ENCODE data around the gene TIPIN.

TIPIN gene

DNA sequence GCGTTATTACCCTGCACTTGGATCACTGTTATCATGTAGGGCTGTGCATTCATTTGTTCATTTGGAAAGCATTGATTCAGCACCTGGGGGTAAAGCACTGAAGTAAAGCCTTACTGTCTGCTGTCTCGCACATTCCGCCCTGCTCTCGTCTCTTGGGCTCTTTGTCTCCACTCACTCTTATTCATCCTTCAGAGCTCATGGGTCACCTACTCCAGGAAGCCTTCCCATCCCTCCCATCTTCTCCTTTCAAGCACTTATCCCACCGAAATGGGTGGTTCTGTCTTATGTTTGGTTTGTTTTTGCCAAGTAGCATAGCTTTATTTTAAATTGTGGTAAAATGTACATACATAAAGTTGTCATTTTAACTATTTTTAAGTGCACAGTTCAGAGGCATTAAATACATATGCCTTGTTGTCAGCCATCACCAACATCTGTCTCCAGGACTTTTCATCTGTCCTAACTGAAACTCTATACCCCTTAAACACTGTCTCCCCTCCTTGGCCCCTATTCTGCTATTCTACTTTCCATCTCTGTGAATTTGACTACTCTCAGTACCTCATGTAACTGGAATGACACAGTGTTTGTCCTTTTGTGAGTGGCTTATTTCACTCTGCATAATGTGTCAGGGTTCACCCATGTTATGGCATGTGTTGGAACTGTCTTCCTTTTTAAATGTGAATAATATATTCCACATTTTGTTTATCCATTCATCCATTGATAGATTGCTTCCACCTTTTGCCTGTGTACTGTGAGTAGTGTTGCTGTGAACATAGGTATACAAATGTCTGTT is 53.8 kb downstream of the TIPIN start:
- H3K9me3 ChIP-seq (ENCODE audit: severe bottlenecking): no peaks in the 10 kb centered on the region
- TF ChIP-seq, protein P1, sequence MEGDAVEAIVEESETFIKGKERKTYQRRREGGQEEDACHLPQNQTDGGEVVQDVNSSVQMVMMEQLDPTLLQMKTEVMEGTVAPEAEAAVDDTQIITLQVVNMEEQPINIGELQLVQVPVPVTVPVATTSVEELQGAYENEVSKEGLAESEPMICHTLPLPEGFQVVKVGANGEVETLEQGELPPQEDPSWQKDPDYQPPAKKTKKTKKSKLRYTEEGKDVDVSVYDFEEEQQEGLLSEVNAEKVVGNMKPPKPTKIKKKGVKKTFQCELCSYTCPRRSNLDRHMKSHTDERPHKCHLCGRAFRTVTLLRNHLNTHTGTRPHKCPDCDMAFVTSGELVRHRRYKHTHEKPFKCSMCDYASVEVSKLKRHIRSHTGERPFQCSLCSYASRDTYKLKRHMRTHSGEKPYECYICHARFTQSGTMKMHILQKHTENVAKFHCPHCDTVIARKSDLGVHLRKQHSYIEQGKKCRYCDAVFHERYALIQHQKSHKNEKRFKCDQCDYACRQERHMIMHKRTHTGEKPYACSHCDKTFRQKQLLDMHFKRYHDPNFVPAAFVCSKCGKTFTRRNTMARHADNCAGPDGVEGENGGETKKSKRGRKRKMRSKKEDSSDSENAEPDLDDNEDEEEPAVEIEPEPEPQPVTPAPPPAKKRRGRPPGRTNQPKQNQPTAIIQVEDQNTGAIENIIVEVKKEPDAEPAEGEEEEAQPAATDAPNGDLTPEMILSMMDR (IDR thresholded peaks at IDR 0.05; ENCODE audit: poor library complexity, severe bottlenecking): no peak
- H3K27me3 ChIP-seq (ENCODE audit: insufficient read depth, poor library complexity, severe bottlenecking): no peaks in the 10 kb centered on the region
- peaks cover 27% of the 10 kb centered on the region for H3K36me3 ChIP-seq (ENCODE audit: low read depth)
- peaks cover 3% of the 10 kb centered on the region for H3K4me1 ChIP-seq (ENCODE audit: insufficient read depth, poor library complexity, severe bottlenecking)
- no peak overlapping the region for H3K27ac ChIP-seq (ENCODE audit: poor library complexity, severe bottlenecking)
- H3K4me3 ChIP-seq (ENCODE audit: severe bottlenecking): no peak overlapping the region
- DNase-seq (ENCODE audit: low spot score): no peak
- no peak for ATAC-seq (ENCODE audit: low read depth)

DNA sequence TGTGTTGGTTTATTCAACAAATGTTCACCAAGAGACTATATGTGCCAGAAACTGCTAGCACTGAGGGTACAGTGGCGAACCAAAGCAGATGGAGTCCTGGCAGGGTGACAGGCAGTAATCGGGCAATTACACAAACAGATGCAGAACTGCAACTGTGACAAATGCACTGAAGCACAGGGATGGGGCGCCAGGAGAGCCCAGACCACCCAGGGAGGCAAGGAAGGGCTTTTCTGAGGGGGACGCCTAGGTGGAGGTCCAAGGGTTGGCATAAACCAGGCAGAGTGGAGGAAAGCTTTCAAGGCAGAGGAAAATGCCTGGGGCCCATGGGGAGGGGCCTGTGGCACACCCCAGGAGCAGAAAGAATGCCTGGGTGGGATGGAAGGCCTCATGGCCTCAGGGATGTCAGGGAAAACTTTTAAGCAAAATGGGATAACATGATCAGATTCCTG is 57.7 kb downstream of the TIPIN start:
- Histone ChIP-seq H3K36me3 (ENCODE audit: low read depth) (peaks cover 42% of the 10 kb centered on the region), H3K9me3 (ENCODE audit: severe bottlenecking) (no peaks in the 10 kb centered on the region), H3K4me3 (ENCODE audit: severe bottlenecking) (no peak overlapping the region), H3K27me3 (ENCODE audit: insufficient read depth, poor library complexity, severe bottlenecking) (no peaks in the 10 kb centered on the region), H3K4me1 (ENCODE audit: insufficient read depth, poor library complexity, severe bottlenecking) (peaks cover 24% of the 10 kb centered on the region), H3K27ac (ENCODE audit: poor library complexity, severe bottlenecking) (peak overlapping the region; percentile 9)
- ATAC-seq (ENCODE audit: low read depth) (0 out of 3 replicates have a peak, but pooled peaks have one; percentile 15), DNase-seq (ENCODE audit: low spot score) (no peak)
- TF ChIP-seq, protein P1 (IDR thresholded peaks at IDR 0.05; ENCODE audit: poor library complexity, severe bottlenecking): no peak

DNA sequence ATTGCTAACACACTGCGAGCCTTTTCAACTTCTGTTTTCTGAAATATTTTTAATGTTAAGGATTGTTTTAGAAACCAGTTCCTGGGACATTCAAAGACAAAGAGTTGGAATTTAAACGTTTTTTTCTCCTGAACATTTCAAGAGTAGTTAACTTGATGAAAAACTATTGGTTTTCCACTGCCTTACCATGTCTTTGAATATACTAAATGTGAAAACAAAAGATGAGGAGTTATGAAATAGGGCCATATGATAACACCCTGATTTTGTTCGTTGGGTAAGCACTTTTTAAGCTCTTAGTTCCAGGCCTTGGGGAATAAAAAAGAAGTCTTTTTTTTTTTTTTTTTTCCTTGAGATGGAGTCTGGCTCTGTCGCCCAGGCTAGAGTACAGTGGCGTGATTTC is 60.3 kb downstream of the TIPIN start:
- DNase-seq (ENCODE audit: low spot score): no peak
- no peaks in the 10 kb centered on the region for H3K27me3 ChIP-seq (ENCODE audit: insufficient read depth, poor library complexity, severe bottlenecking)
- no peak overlapping the region for H3K4me3 ChIP-seq (ENCODE audit: severe bottlenecking)
- TF ChIP-seq, protein P1 (IDR thresholded peaks at IDR 0.05; ENCODE audit: poor library complexity, severe bottlenecking): no peak
- H3K36me3 ChIP-seq (ENCODE audit: low read depth): peaks cover 36% of the 10 kb centered on the region
- ATAC-seq (ENCODE audit: low read depth): no peak
- no peaks in the 10 kb centered on the region for H3K9me3 ChIP-seq (ENCODE audit: severe bottlenecking)
- H3K27ac ChIP-seq (ENCODE audit: poor library complexity, severe bottlenecking): peak overlapping the region; percentile 95
- peaks cover 28% of the 10 kb centered on the region for H3K4me1 ChIP-seq (ENCODE audit: insufficient read depth, poor library complexity, severe bottlenecking)

GRCh38 chr15:66294932-66295235 is 61.6 kb downstream of the TIPIN start:
- Histone ChIP-seq H3K9me3 (ENCODE audit: severe bottlenecking) (no peaks in the 10 kb centered on the region), H3K4me3 (ENCODE audit: severe bottlenecking) (peak overlapping the region; percentile 65), H3K4me1 (ENCODE audit: insufficient read depth, poor library complexity, severe bottlenecking) (peaks cover 28% of the 10 kb centered on the region), H3K36me3 (ENCODE audit: low read depth) (peaks cover 33% of the 10 kb centered on the region), H3K27me3 (ENCODE audit: insufficient read depth, poor library complexity, severe bottlenecking) (no peaks in the 10 kb centered on the region), H3K27ac (ENCODE audit: poor library complexity, severe bottlenecking) (peak overlapping the region; percentile 95)
- TF ChIP-seq, protein P1 (IDR thresholded peaks at IDR 0.05; ENCODE audit: poor library complexity, severe bottlenecking): no peak
- DNase-seq (ENCODE audit: low spot score): no peak
- ATAC-seq (ENCODE audit: low read depth): 0 out of 3 replicates have a peak, but pooled peaks have one; percentile 6
